CD4-positive, alpha-beta T cell treated with Interleukin-6 for 4 hours (primary cell): ENCODE results near the gene ASCL5.

Experiments used
- DNase-seq: peaks from one replicate; pipeline ENCODE4 v3.0.0-alpha.2; 2020; ENCODE audit warnings: mixed read lengths

Gene ASCL5

GRCh38 chr1:201153474-201154388, 26.7 kb upstream of the ASCL5 start:
- no peak for DNase-seq

GRCh38 chr1:201149400-201149799, 22.4 kb upstream of the ASCL5 start:
- DNase-seq = no peak

GRCh38 chr1:201147396-201148015, 20.5 kb upstream of the ASCL5 start:
- DNase-seq = no peak

- DNase-seq = no peak
Measured at GRCh38 chr1:201146626-201147390, 19.8 kb upstream of the ASCL5 start.

- no peak for DNase-seq
Measured at GRCh38 chr1:201145816-201146215, 18.8 kb upstream of the ASCL5 start.

GRCh38 chr1:201145132-201145531, 18.1 kb upstream of the ASCL5 start:
- DNase-seq = no peak

- DNase-seq = no peak
Measured at GRCh38 chr1:201144701-201145100, 17.7 kb upstream of the ASCL5 start.

GRCh38 chr1:201143726-201144635, 17.0 kb upstream of the ASCL5 start:
- DNase-seq = no peak

GRCh38 chr1:201142849-201143725, 16.1 kb upstream of the ASCL5 start:
- DNase-seq = no peak

- DNase-seq = no peak
Measured at GRCh38 chr1:201142011-201142848, 15.2 kb upstream of the ASCL5 start.

- no peak for DNase-seq
Measured at GRCh38 chr1:201141418-201141817, 14.4 kb upstream of the ASCL5 start.

GRCh38 chr1:201140941-201141260, 13.9 kb upstream of the ASCL5 start:
- DNase-seq = no peak

- DNase-seq = no peak
Measured at GRCh38 chr1:201140235-201140940, 13.4 kb upstream of the ASCL5 start.

GRCh38 chr1:201139756-201140155, 12.8 kb upstream of the ASCL5 start:
- DNase-seq = no peak

- no peak for DNase-seq
Measured at GRCh38 chr1:201139306-201139705, 12.3 kb upstream of the ASCL5 start.

GRCh38 chr1:201138311-201138840, 11.4 kb upstream of the ASCL5 start:
- DNase-seq = no peak

GRCh38 chr1:201137579-201138310, 10.8 kb upstream of the ASCL5 start:
- DNase-seq = no peak

- DNase-seq = no peak
Measured at GRCh38 chr1:201137024-201137392, 10.0 kb upstream of the ASCL5 start.
